ENCODE results near the gene SYT11.
"Not testable (repeated sequence)": the region's sequence is repeated elsewhere in the genome, so short reads cannot be mapped to it uniquely, and the experiment has no call there.

Gene SYT11

GRCh38 chr1:155920717-155921116 lies 61.4 kb downstream of the SYT11 start:
- no peaks in the 10 kb centered on the region for H3K4me1 ChIP-seq (ENCODE audit: control insufficient read depth, insufficient read depth, low read length, poor library complexity, severe bottlenecking)
- H3K9me3 ChIP-seq (ENCODE audit: control insufficient read depth, low read length) = no peaks in the 10 kb centered on the region
- H3K36me3 ChIP-seq (ENCODE audit: control insufficient read depth, insufficient read depth, low read length) = peaks cover 99% of the 10 kb centered on the region
- 93 to 100% methylated on average over 1 to 3 of the region's 3 CpGs for WGBS, 2 experiments (ENCODE audit: insufficient coverage in 2 of 2)
- no peak overlapping the region for H3K4me3 ChIP-seq (ENCODE audit: extremely low read depth, insufficient read depth, low read length, poor library complexity, severe bottlenecking)
- H3K27ac ChIP-seq (ENCODE audit: low read depth, low read length, severe bottlenecking) = no peak overlapping the region

- Histone ChIP-seq H3K4me3 (ENCODE audit: extremely low read depth, insufficient read depth, low read length, poor library complexity, severe bottlenecking) (no peak overlapping the region), H3K27ac (ENCODE audit: low read depth, low read length, severe bottlenecking) (no peak overlapping the region), H3K4me1 (ENCODE audit: control insufficient read depth, insufficient read depth, low read length, poor library complexity, severe bottlenecking) (no peaks in the 10 kb centered on the region), H3K36me3 (ENCODE audit: control insufficient read depth, insufficient read depth, low read length) (peaks cover 100% of the 10 kb centered on the region), H3K9me3 (ENCODE audit: control insufficient read depth, low read length) (no peaks in the 10 kb centered on the region)
- WGBS, 2 experiments (ENCODE audit: insufficient coverage in 2 of 2) = 100% methylated on average over 2 of the region's 2 CpGs
Observed at GRCh38 chr1:155925506-155925905, 66.1 kb downstream of the SYT11 start.

- no peak overlapping the region for H3K27ac ChIP-seq (ENCODE audit: low read depth, low read length, severe bottlenecking)
- H3K9me3 ChIP-seq (ENCODE audit: control insufficient read depth, low read length) = no peaks in the 10 kb centered on the region
- peaks cover 15% of the 10 kb centered on the region for H3K4me1 ChIP-seq (ENCODE audit: control insufficient read depth, insufficient read depth, low read length, poor library complexity, severe bottlenecking)
- peaks cover 96% of the 10 kb centered on the region for H3K36me3 ChIP-seq (ENCODE audit: control insufficient read depth, insufficient read depth, low read length)
- WGBS, 2 experiments (ENCODE audit: insufficient coverage in 2 of 2) = 100% methylated on average over 3 to 4 of the region's 5 CpGs
- H3K4me3 ChIP-seq (ENCODE audit: extremely low read depth, insufficient read depth, low read length, poor library complexity, severe bottlenecking) = no peak overlapping the region
Observed at GRCh38 chr1:155929057-155929456, 69.7 kb downstream of the SYT11 start.

GRCh38 chr1:155930725-155931124 lies 71.4 kb downstream of the SYT11 start:
- not testable (repeated sequence) for H3K27ac ChIP-seq (ENCODE audit: low read depth, low read length, severe bottlenecking); H3K4me3 ChIP-seq (ENCODE audit: extremely low read depth, insufficient read depth, low read length, poor library complexity, severe bottlenecking); H3K9me3 ChIP-seq (ENCODE audit: control insufficient read depth, low read length)
- WGBS, 2 experiments (ENCODE audit: insufficient coverage in 2 of 2) = 100% methylated on average over 4 to 6 of the region's 10 CpGs
- H3K36me3 ChIP-seq (ENCODE audit: control insufficient read depth, insufficient read depth, low read length) = peaks cover 80% of the 10 kb centered on the region
- peaks cover 19% of the 10 kb centered on the region for H3K4me1 ChIP-seq (ENCODE audit: control insufficient read depth, insufficient read depth, low read length, poor library complexity, severe bottlenecking)

GRCh38 chr1:155931332-155932038 lies 72.1 kb downstream of the SYT11 start:
- peaks cover 19% of the 10 kb centered on the region for H3K4me1 ChIP-seq (ENCODE audit: control insufficient read depth, insufficient read depth, low read length, poor library complexity, severe bottlenecking)
- no peak overlapping the region for H3K27ac ChIP-seq (ENCODE audit: low read depth, low read length, severe bottlenecking)
- WGBS, 2 experiments (ENCODE audit: insufficient coverage in 2 of 2) = 96 to 100% methylated on average over 5 of the region's 7 CpGs
- peaks cover 72% of the 10 kb centered on the region for H3K36me3 ChIP-seq (ENCODE audit: control insufficient read depth, insufficient read depth, low read length)
- H3K9me3 ChIP-seq (ENCODE audit: control insufficient read depth, low read length) = no peaks in the 10 kb centered on the region
- H3K4me3 ChIP-seq (ENCODE audit: extremely low read depth, insufficient read depth, low read length, poor library complexity, severe bottlenecking) = peak overlapping the region; percentile 98

GRCh38 chr1:155932081-155932480 lies 72.7 kb downstream of the SYT11 start:
- no CpG with 5 or more reads among the region's 1 CpG for WGBS, 2 experiments (ENCODE audit: insufficient coverage in 2 of 2)
- Histone ChIP-seq H3K9me3 (ENCODE audit: control insufficient read depth, low read length) (no peaks in the 10 kb centered on the region), H3K4me3 (ENCODE audit: extremely low read depth, insufficient read depth, low read length, poor library complexity, severe bottlenecking) (peak overlapping the region; percentile 98), H3K27ac (ENCODE audit: low read depth, low read length, severe bottlenecking) (no peak overlapping the region), H3K4me1 (ENCODE audit: control insufficient read depth, insufficient read depth, low read length, poor library complexity, severe bottlenecking) (peaks cover 19% of the 10 kb centered on the region), H3K36me3 (ENCODE audit: control insufficient read depth, insufficient read depth, low read length) (peaks cover 66% of the 10 kb centered on the region)

GRCh38 chr1:155932487-155932886 lies 73.1 kb downstream of the SYT11 start:
- 89 to 100% methylated on average over 1 to 3 of the region's 5 CpGs for WGBS, 2 experiments (ENCODE audit: insufficient coverage in 2 of 2)
- H3K4me3 ChIP-seq (ENCODE audit: extremely low read depth, insufficient read depth, low read length, poor library complexity, severe bottlenecking) = peak overlapping the region; percentile 98
- peaks cover 62% of the 10 kb centered on the region for H3K36me3 ChIP-seq (ENCODE audit: control insufficient read depth, insufficient read depth, low read length)
- no peak overlapping the region for H3K27ac ChIP-seq (ENCODE audit: low read depth, low read length, severe bottlenecking)
- no peaks in the 10 kb centered on the region for H3K9me3 ChIP-seq (ENCODE audit: control insufficient read depth, low read length)
- peaks cover 19% of the 10 kb centered on the region for H3K4me1 ChIP-seq (ENCODE audit: control insufficient read depth, insufficient read depth, low read length, poor library complexity, severe bottlenecking)

- Histone ChIP-seq H3K4me1 (ENCODE audit: control insufficient read depth, insufficient read depth, low read length, poor library complexity, severe bottlenecking) (peaks cover 19% of the 10 kb centered on the region), H3K4me3 (ENCODE audit: extremely low read depth, insufficient read depth, low read length, poor library complexity, severe bottlenecking) (peak overlapping the region; percentile 98), H3K9me3 (ENCODE audit: control insufficient read depth, low read length) (no peaks in the 10 kb centered on the region), H3K27ac (ENCODE audit: low read depth, low read length, severe bottlenecking) (peak overlapping the region; percentile 87), H3K36me3 (ENCODE audit: control insufficient read depth, insufficient read depth, low read length) (peaks cover 51% of the 10 kb centered on the region)
- 5 to 6% methylated on average over 7 to 10 of the region's 10 CpGs for WGBS, 2 experiments (ENCODE audit: insufficient coverage in 2 of 2)
Observed at GRCh38 chr1:155933591-155934096, 74.3 kb downstream of the SYT11 start.

GRCh38 chr1:155934097-155934935 lies 74.9 kb downstream of the SYT11 start, which contains the start of gene KHDC4:
Gene KHDC4 (minus strand): TSS chr1:155934413. CDS start chr1:155934373, 40 bp downstream.
- Histone ChIP-seq H3K36me3 (ENCODE audit: control insufficient read depth, insufficient read depth, low read length) (peaks cover 44% of the 10 kb centered on the region), H3K4me3 (ENCODE audit: extremely low read depth, insufficient read depth, low read length, poor library complexity, severe bottlenecking) (peak within 1 kb of the TSS; percentile 98), H3K9me3 (ENCODE audit: control insufficient read depth, low read length) (no peaks in the 10 kb centered on the region), H3K4me1 (ENCODE audit: control insufficient read depth, insufficient read depth, low read length, poor library complexity, severe bottlenecking) (peaks cover 19% of the 10 kb centered on the region), H3K27ac (ENCODE audit: low read depth, low read length, severe bottlenecking) (peak within 1 kb of the TSS; percentile 87)
- 3 to 6% methylated on average over 34 to 48 of the region's 50 CpGs for WGBS, 2 experiments (ENCODE audit: insufficient coverage in 2 of 2)

Measured in mesodermal cell (in vitro differentiated cells).